Measurements from ENCODE around the gene TOX2.

The TOX2 gene

GRCh38 chr20:43923917-43924316 is 9.3 kb downstream of the TOX2 start:
- H3K27me3 ChIP-seq, result no peaks in the 10 kb centered on the region
- 0 out of 2 replicates have a peak, but pooled peaks cover 2% of the 10 kb centered on the region for H3K4me1 ChIP-seq
- no peaks in the 10 kb centered on the region for H3K36me3 ChIP-seq
- no peaks in the 10 kb centered on the region for H3K9me3 ChIP-seq
- no peak for DNase-seq
- TF ChIP-seq CTCF (IDR thresholded peaks at IDR 0.05; ENCODE audit: low read depth, low read length), result no peak
- H3K4me3 ChIP-seq (ENCODE audit: low read depth, low read length), result no peak overlapping the region

GRCh38 chr20:43925215-43925614 is 10.6 kb downstream of the TOX2 start:
- DNase-seq, result no peak
- Histone ChIP-seq H3K36me3 (no peaks in the 10 kb centered on the region), H3K9me3 (no peaks in the 10 kb centered on the region), H3K4me1 (0 out of 2 replicates have a peak, but pooled peaks cover 2% of the 10 kb centered on the region), H3K4me3 (ENCODE audit: low read depth, low read length) (no peak overlapping the region), H3K27me3 (no peaks in the 10 kb centered on the region; the same call in 1 of the 2 replicates)
- no peak for TF ChIP-seq CTCF (IDR thresholded peaks at IDR 0.05; ENCODE audit: low read depth, low read length)

GRCh38 chr20:43925801-43926200 is 11.1 kb downstream of the TOX2 start:
- Histone ChIP-seq H3K27me3 (no peaks in the 10 kb centered on the region; the same call in 1 of the 2 replicates), H3K36me3 (no peaks in the 10 kb centered on the region), H3K4me1 (0 out of 2 replicates have a peak, but pooled peaks cover 2% of the 10 kb centered on the region), H3K4me3 (ENCODE audit: low read depth, low read length) (no peak overlapping the region), H3K9me3 (no peaks in the 10 kb centered on the region)
- no peak for DNase-seq
- TF ChIP-seq CTCF (IDR thresholded peaks at IDR 0.05; ENCODE audit: low read depth, low read length), result no peak

GRCh38 chr20:43926287-43927050 is 11.8 kb downstream of the TOX2 start:
- Histone ChIP-seq H3K36me3 (no peaks in the 10 kb centered on the region), H3K27me3 (no peaks in the 10 kb centered on the region; the same call in 1 of the 2 replicates), H3K4me1 (0 out of 2 replicates have a peak, but pooled peaks cover 2% of the 10 kb centered on the region), H3K9me3 (no peaks in the 10 kb centered on the region), H3K4me3 (ENCODE audit: low read depth, low read length) (no peak overlapping the region)
- no peak for TF ChIP-seq CTCF (IDR thresholded peaks at IDR 0.05; ENCODE audit: low read depth, low read length)
- no peak for DNase-seq

- H3K36me3 ChIP-seq, result no peaks in the 10 kb centered on the region
- H3K27me3 ChIP-seq, result no peaks in the 10 kb centered on the region; the same call in 1 of the 2 replicates
- DNase-seq, result no peak
- no peak overlapping the region for H3K4me3 ChIP-seq (ENCODE audit: low read depth, low read length)
- H3K9me3 ChIP-seq, result no peaks in the 10 kb centered on the region
- H3K4me1 ChIP-seq, result no peaks in the 10 kb centered on the region
- no peak for TF ChIP-seq CTCF (IDR thresholded peaks at IDR 0.05; ENCODE audit: low read depth, low read length)
Observed at GRCh38 chr20:43931976-43932375, 17.3 kb downstream of the TOX2 start.

GRCh38 chr20:43934833-43935232 is 20.2 kb downstream of the TOX2 start:
- no peak for TF ChIP-seq CTCF (IDR thresholded peaks at IDR 0.05; ENCODE audit: low read depth, low read length)
- Histone ChIP-seq H3K36me3 (no peaks in the 10 kb centered on the region), H3K4me3 (ENCODE audit: low read depth, low read length) (no peak overlapping the region), H3K4me1 (no peaks in the 10 kb centered on the region), H3K27me3 (no peaks in the 10 kb centered on the region), H3K9me3 (no peaks in the 10 kb centered on the region)
- DNase-seq, result no peak

Data from BE2C (cell line).